ENCODE data around the gene CFL1. TPM values are rescaled to one million over a fixed set of nuclear protein-coding genes. Genes with fewer than 3 reads are reported as not detected.

CFL1 gene
- total and polyA plus RNA-seq, 2 donors (not counting 1 experiment from before 2014, with no cell fraction given), result 680 to 1,603 TPM

- H3K4me3 ChIP-seq (replicated peaks in 1 of 4; ENCODE audit: control extremely low read depth in 1 of 4, insufficient read depth in 1 of 4, low read depth in 3 of 4, low read length in 4 of 4), result no peak overlapping the region
- no peak overlapping the region for H2AFZ ChIP-seq (ENCODE audit: low read length)
- no peaks in the 10 kb centered on the region for H3K27me3 ChIP-seq (ENCODE audit: control insufficient read depth, insufficient read depth, low read length)
- no peaks in the 10 kb centered on the region for H3K4me1 ChIP-seq (ENCODE audit: control insufficient read depth, extremely low read depth, insufficient read depth, low read length)
- no peaks in the 10 kb centered on the region for H3K9me3 ChIP-seq (ENCODE audit: control insufficient read depth, insufficient read depth, low read depth, low read length)
- H3K9ac ChIP-seq (ENCODE audit: insufficient read depth, low read length), result no peak overlapping the region
- H3K36me3 ChIP-seq (ENCODE audit: control insufficient read depth, insufficient read depth, low read length), result no peaks in the 10 kb centered on the region
- DNase-seq (ENCODE audit: low read depth in 2 of 2), result no peak
- no peak overlapping the region for H3K4me2 ChIP-seq (ENCODE audit: extremely low read depth, insufficient read depth, low read length)
- TF ChIP-seq CTCF (conservative IDR thresholded peaks at IDR 0.05 in 1 of 2, IDR thresholded peaks at IDR 0.05 in 1 of 2; ENCODE audit: low read depth in 1 of 2, low read length in 2 of 2) (no peak), EZH2 (IDR thresholded peaks at IDR 0.05; ENCODE audit: low read length, missing control alignments) (no peak)
- H3K27ac ChIP-seq (ENCODE audit: insufficient read depth, low read length), result no peak overlapping the region
- H3K79me2 ChIP-seq (ENCODE audit: control insufficient read depth, insufficient read depth, low read length), result no peaks in the 10 kb centered on the region
- no peaks in the 10 kb centered on the region for H4K20me1 ChIP-seq (ENCODE audit: control insufficient read depth, extremely low read depth, insufficient read depth, low read length)
Observed at GRCh38 chr11:65811764-65812475, 46.1 kb downstream of the CFL1 start.

- H3K4me3 ChIP-seq (replicated peaks in 1 of 4; ENCODE audit: control extremely low read depth in 1 of 4, insufficient read depth in 1 of 4, low read depth in 3 of 4, low read length in 4 of 4), result no peak overlapping the region
- H4K20me1 ChIP-seq (ENCODE audit: control insufficient read depth, extremely low read depth, insufficient read depth, low read length), result no peaks in the 10 kb centered on the region
- no peaks in the 10 kb centered on the region for H3K36me3 ChIP-seq (ENCODE audit: control insufficient read depth, insufficient read depth, low read length)
- no peak for DNase-seq (ENCODE audit: low read depth in 2 of 2)
- no peak for TF ChIP-seq CTCF (conservative IDR thresholded peaks at IDR 0.05 in 1 of 2, IDR thresholded peaks at IDR 0.05 in 1 of 2; ENCODE audit: low read depth in 1 of 2, low read length in 2 of 2)
- TF ChIP-seq EZH2 (IDR thresholded peaks at IDR 0.05; ENCODE audit: low read length, missing control alignments), result no peak
- no peak overlapping the region for H3K4me2 ChIP-seq (ENCODE audit: extremely low read depth, insufficient read depth, low read length)
- no peaks in the 10 kb centered on the region for H3K4me1 ChIP-seq (ENCODE audit: control insufficient read depth, extremely low read depth, insufficient read depth, low read length)
- no peak overlapping the region for H3K9ac ChIP-seq (ENCODE audit: insufficient read depth, low read length)
- H3K27ac ChIP-seq (ENCODE audit: insufficient read depth, low read length), result no peak overlapping the region
- no peaks in the 10 kb centered on the region for H3K9me3 ChIP-seq (ENCODE audit: control insufficient read depth, insufficient read depth, low read depth, low read length)
- no peaks in the 10 kb centered on the region for H3K27me3 ChIP-seq (ENCODE audit: control insufficient read depth, insufficient read depth, low read length)
- H2AFZ ChIP-seq (ENCODE audit: low read length), result no peak overlapping the region
- no peaks in the 10 kb centered on the region for H3K79me2 ChIP-seq (ENCODE audit: control insufficient read depth, insufficient read depth, low read length)
Observed at GRCh38 chr11:65810046-65810868, 47.7 kb downstream of the CFL1 start.

GRCh38 chr11:65809496-65809895 lies 48.5 kb downstream of the CFL1 start:
- Histone ChIP-seq H3K27ac (ENCODE audit: insufficient read depth, low read length) (no peak overlapping the region), H3K4me1 (ENCODE audit: control insufficient read depth, extremely low read depth, insufficient read depth, low read length) (no peaks in the 10 kb centered on the region), H2AFZ (ENCODE audit: low read length) (no peak overlapping the region), H3K79me2 (ENCODE audit: control insufficient read depth, insufficient read depth, low read length) (no peaks in the 10 kb centered on the region), H3K4me3 (replicated peaks in 1 of 4; ENCODE audit: control extremely low read depth in 1 of 4, insufficient read depth in 1 of 4, low read depth in 3 of 4, low read length in 4 of 4) (no peak overlapping the region), H3K9ac (ENCODE audit: insufficient read depth, low read length) (no peak overlapping the region), H3K4me2 (ENCODE audit: extremely low read depth, insufficient read depth, low read length) (no peak overlapping the region), H3K27me3 (ENCODE audit: control insufficient read depth, insufficient read depth, low read length) (no peaks in the 10 kb centered on the region), H4K20me1 (ENCODE audit: control insufficient read depth, extremely low read depth, insufficient read depth, low read length) (no peaks in the 10 kb centered on the region), H3K9me3 (ENCODE audit: control insufficient read depth, insufficient read depth, low read depth, low read length) (no peaks in the 10 kb centered on the region), H3K36me3 (ENCODE audit: control insufficient read depth, insufficient read depth, low read length) (no peaks in the 10 kb centered on the region)
- TF ChIP-seq CTCF (conservative IDR thresholded peaks at IDR 0.05 in 1 of 2, IDR thresholded peaks at IDR 0.05 in 1 of 2; ENCODE audit: low read depth in 1 of 2, low read length in 2 of 2) (no peak), EZH2 (IDR thresholded peaks at IDR 0.05; ENCODE audit: low read length, missing control alignments) (no peak)
- no peak for DNase-seq (ENCODE audit: low read depth in 2 of 2)
